OCI-LY7 (cell line): ENCODE results near the gene FBLL1. TPM values are rescaled to one million over a fixed set of nuclear protein-coding genes. Genes with fewer than 3 reads are reported as not detected.
A peak's percentile ranks its signal among the peaks of the same experiment; 100 is the strongest.

Experiments
- BruUV-seq: library from RNA; stranded (reverse); fragments of 400-500 nt; replicated peaks from 2 replicates; lab custom pipeline; 2021; lab: Mats Ljungman, UMichigan
- CTCF ChIA-PET: fragments of 300-600 bp; sonication (Branson Sonifier 250); formaldehyde crosslinking; loops from one replicate; lab custom pipeline; 2022; ENCODE audit warnings: antibody characterized with exemption; ENCODE audit not compliant: unreplicated experiment; lab: Charles Lee
- POLR2A ChIA-PET: fragments of 300-600 bp; sonication (Branson Sonifier 250); formaldehyde crosslinking; loops from one replicate; lab custom pipeline; 2022; ENCODE audit warnings: antibody characterized with exemption; lab: Charles Lee
- DNase-seq: peaks from one replicate; pipeline ENCODE4 v3.0.0-alpha.2; 2015; ENCODE audit warnings: low spot score
- H2AFZ ChIP-seq: fragments of 200-600 bp; sonication (generic), shearing (Covaris generic); 2 replicates; pipeline ENCODE4 v1.6.1; 2014; ENCODE audit warnings: mild to moderate bottlenecking, antibody characterized with exemption, low read length, moderate library complexity
- H3K27ac ChIP-seq: fragments of 200-600 bp; sonication (generic); 2 replicates; pipeline ENCODE4 v1.5.1; 2014; ENCODE audit warnings: mixed run types, low read depth, mild to moderate bottlenecking, moderate library complexity, low read length, inconsistent platforms; ENCODE audit not compliant: poor library complexity, severe bottlenecking
- H3K36me3 ChIP-seq: fragments of 200-600 bp; sonication (generic); 2 replicates; pipeline ENCODE4 v1.6.1; 2014; ENCODE audit warnings: mild to moderate bottlenecking, antibody characterized with exemption, low read length, moderate library complexity, mixed read lengths; ENCODE audit not compliant: insufficient read depth
- H3K4me1 ChIP-seq: fragments of 200-600 bp; sonication (generic); 2 replicates; pipeline ENCODE4 v1.5.1; 2014; ENCODE audit warnings: mild to moderate bottlenecking, low read length; ENCODE audit not compliant: insufficient read depth, poor library complexity, severe bottlenecking
- H3K4me2 ChIP-seq: fragments of 200-600 bp; sonication (generic); 2 replicates; pipeline ENCODE4 v1.6.1; 2014; ENCODE audit warnings: mild to moderate bottlenecking, low read length
- H3K4me3 ChIP-seq: fragments of 200-600 bp; sonication (generic); 2 replicates; pipeline ENCODE4 v1.5.1; 2014; ENCODE audit warnings: mild to moderate bottlenecking, low read depth, low read length; ENCODE audit not compliant: poor library complexity, severe bottlenecking
- H3K79me2 ChIP-seq: fragments of 200-600 bp; sonication (generic); 2 replicates; pipeline ENCODE4 v1.6.1; 2016; ENCODE audit warnings: low read depth, mild to moderate bottlenecking, low read length, moderate library complexity, mixed read lengths; ENCODE audit not compliant: insufficient read depth
- H3K9me2 ChIP-seq: fragments of 200-600 bp; sonication (generic); 2 replicates; pipeline ENCODE4 v1.6.1; 2016; ENCODE audit warnings: mild to moderate bottlenecking, low read length, mixed read lengths; ENCODE audit not compliant: insufficient read depth
- H3K9me3 ChIP-seq: fragments of 200-600 bp; sonication (generic); 2 replicates; pipeline ENCODE4 v1.6.1; 2014; ENCODE audit warnings: mild to moderate bottlenecking, mixed run types, low read length, mixed read lengths
- H4K20me1 ChIP-seq: fragments of 200-600 bp; sonication (generic); 2 replicates; pipeline ENCODE4 v1.6.1; 2014; ENCODE audit warnings: mild to moderate bottlenecking, antibody characterized with exemption, low read length, moderate library complexity, mixed read lengths; ENCODE audit not compliant: insufficient read depth
- EZH2phosphoT487 ChIP-seq: fragments of 200-600 bp; sonication (generic); IDR thresholded peaks from 2 replicates; pipeline ENCODE4 v1.6.1; 2018; ENCODE audit warnings: low read depth, borderline replicate concordance, mild to moderate bottlenecking, mixed run types, antibody characterized with exemption, low read length, moderate library complexity, mixed read lengths
- intact Hi-C: fragments of 100-400 bp; cut with micrococcal nuclease; formaldehyde crosslinking; loops from one replicate; pipeline ENCODE4 v1.10.0; 2022; ENCODE audit not compliant: unreplicated experiment
- total RNA-seq, 2 experiments: library from RNA; depleted of rRNA in 1 of 2; stranded (reverse); fragments of >200 nt in 1 of 2; shearing (Covaris generic) in 1 of 2; gene quantifications; 2 replicates each; pipeline ENCODE4 v1.2.3, GENCODE V29; 2014 to 2022
- TF ChIP-seq, protein P1 (sequence below): fragments of 200-600 bp; sonication (generic); conservative IDR thresholded peaks from 2 replicates; pipeline ENCODE4 v1.5.1; 2014; ENCODE audit warnings: mild to moderate bottlenecking, antibody characterized with exemption, low read length, moderate library complexity, mixed read lengths

The FBLL1 gene
- total RNA-seq, 2 experiments from 2014 or later, result not detected

DNA sequence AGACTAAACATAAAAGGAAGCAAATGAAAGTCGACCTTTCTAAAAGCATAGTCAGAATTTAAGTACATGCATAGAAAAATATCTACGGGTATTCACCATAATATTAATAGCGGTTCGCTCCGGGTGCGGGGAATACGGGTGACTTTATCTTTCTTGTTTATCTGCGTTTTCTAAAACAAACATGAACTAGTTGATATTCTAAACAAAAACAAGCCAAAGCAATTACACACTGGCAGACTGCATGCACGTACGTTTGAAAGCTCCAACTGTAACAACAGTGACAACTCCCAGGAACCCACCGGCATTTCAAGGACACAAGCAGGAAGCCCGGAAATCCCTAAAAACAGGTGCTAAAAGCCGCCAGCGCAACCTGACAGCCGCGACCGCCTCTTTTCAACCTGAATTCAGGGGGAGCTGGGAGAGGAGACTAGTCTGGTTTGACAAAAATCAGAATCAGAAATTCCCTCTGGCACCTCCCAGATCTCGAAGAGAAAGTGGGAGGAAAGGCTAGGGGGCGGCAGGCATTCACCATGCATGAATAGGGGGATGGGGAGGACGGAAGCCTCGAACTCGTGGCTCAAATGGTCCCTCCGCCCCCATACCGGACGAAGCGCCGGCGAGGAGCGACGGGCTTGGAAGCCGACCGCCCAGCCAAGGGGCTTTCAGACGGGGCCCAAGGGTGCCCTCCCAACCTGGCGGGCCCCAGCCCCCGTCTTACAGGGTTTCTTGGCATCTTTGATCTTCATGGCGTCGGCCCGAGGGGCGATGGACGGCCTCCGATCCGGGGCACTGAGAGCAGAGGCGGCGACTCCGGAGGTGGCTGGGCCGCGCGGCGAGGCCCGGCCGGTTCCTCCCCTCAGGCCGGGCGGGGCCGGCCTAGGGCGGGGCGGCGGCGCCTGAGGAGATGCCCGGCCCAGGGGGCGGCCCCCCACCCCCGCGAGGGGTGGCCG is 49.7 kb downstream of the FBLL1 start, which contains the start of gene PANK3:
PANK3 (minus strand) TSS at position 831 of the 950 bp plus-strand sequence; CDS start at position 746, 85 bp downstream.
- no TSS peak for BruUV-seq
- intact Hi-C loops, result loop anchor here (2.0 to 10.0 kb wide), 2 partner anchors 92 to 1006 kb away; partner anchors contain the start of genes RARS1 and SPDL1

GRCh38 chr5:168579488-168580226 is 50.6 kb downstream of the FBLL1 start:
- Histone ChIP-seq H3K4me3 (peak overlapping the region; percentile 98), H3K27ac (peak overlapping the region; percentile 70), H3K9me3 (peaks cover 9% of the 10 kb centered on the region; the same call in 1 of the 2 replicates), H3K4me1 (peaks cover 26% of the 10 kb centered on the region), H3K9me2 (no peaks in the 10 kb centered on the region), H3K36me3 (peaks cover 32% of the 10 kb centered on the region), H3K4me2 (peak overlapping the region; percentile 99), H3K79me2 (peaks cover 45% of the 10 kb centered on the region), H2AFZ (peak overlapping the region; percentile 84), H4K20me1 (peaks cover 28% of the 10 kb centered on the region)
- peak; percentile 97 for DNase-seq
- ChIA-PET CTCF (no interaction called here), POLR2A (interaction anchor here (0.6 to 1.6 kb wide), 6 partner anchors 9 to 1766 kb away, joined by 3 to 4 read pairs (median 4); no protein-coding TSS in a partner anchor)
- TF ChIP-seq EZH2phosphoT487, result no peak
- TF ChIP-seq, protein P1, sequence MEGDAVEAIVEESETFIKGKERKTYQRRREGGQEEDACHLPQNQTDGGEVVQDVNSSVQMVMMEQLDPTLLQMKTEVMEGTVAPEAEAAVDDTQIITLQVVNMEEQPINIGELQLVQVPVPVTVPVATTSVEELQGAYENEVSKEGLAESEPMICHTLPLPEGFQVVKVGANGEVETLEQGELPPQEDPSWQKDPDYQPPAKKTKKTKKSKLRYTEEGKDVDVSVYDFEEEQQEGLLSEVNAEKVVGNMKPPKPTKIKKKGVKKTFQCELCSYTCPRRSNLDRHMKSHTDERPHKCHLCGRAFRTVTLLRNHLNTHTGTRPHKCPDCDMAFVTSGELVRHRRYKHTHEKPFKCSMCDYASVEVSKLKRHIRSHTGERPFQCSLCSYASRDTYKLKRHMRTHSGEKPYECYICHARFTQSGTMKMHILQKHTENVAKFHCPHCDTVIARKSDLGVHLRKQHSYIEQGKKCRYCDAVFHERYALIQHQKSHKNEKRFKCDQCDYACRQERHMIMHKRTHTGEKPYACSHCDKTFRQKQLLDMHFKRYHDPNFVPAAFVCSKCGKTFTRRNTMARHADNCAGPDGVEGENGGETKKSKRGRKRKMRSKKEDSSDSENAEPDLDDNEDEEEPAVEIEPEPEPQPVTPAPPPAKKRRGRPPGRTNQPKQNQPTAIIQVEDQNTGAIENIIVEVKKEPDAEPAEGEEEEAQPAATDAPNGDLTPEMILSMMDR, result no peak
- BruUV-seq, result no TSS peak
- intact Hi-C loops, result loop anchor here (2.0 to 10.0 kb wide), 2 partner anchors 93 to 1005 kb away; partner anchors contain the start of genes RARS1 and SPDL1

More for the DNA sequence above, 49.7 kb downstream of the FBLL1 start, which contains the start of gene PANK3:
- CTCF ChIA-PET, result no interaction called here
- H4K20me1 ChIP-seq, result peaks cover 28% of the 10 kb centered on the region
- peak within 1 kb of the TSS; percentile 98 for H3K4me3 ChIP-seq
- H3K9me3 ChIP-seq, result peaks cover 13% of the 10 kb centered on the region; the same call in 1 of the 2 replicates
- H3K36me3 ChIP-seq, result peaks cover 38% of the 10 kb centered on the region
- H2AFZ ChIP-seq, result peak within 1 kb of the TSS; percentile 84
- DNase-seq, result peak; percentile 74
- H3K9me2 ChIP-seq, result no peaks in the 10 kb centered on the region
- peak within 1 kb of the TSS; percentile 99 for H3K4me2 ChIP-seq
- POLR2A ChIA-PET, result interaction anchor here (0.6 to 1.6 kb wide), 2 partner anchors 10 to 1765 kb away, joined by 3 to 4 read pairs; no protein-coding TSS in a partner anchor
- H3K27ac ChIP-seq, result peak within 1 kb of the TSS; percentile 70
- peaks cover 26% of the 10 kb centered on the region for H3K4me1 ChIP-seq
- TF ChIP-seq, protein P1, result no peak
- TF ChIP-seq EZH2phosphoT487, result no peak
- H3K79me2 ChIP-seq, result peaks cover 51% of the 10 kb centered on the region
